Vagina (tissue), 2 donors: ENCODE results near the gene GRM4. TPM values are rescaled to one million over a fixed set of nuclear protein-coding genes. Genes with fewer than 3 reads are reported as not detected.

Experiments
- DNase-seq, 2 donors: peaks; one replicate each; pipeline ENCODE4 v3.0.0-alpha.2; 2017; ENCODE audit errors: extremely low spot score in 2 of 2
- H3K27ac ChIP-seq: fragments of 200-600 bp; sonication (generic); one replicate; pipeline ENCODE4 v1.5.1; 2019
- H3K27me3 ChIP-seq: fragments of 200-600 bp; sonication (generic); one replicate; pipeline ENCODE4 v1.5.1; 2019
- H3K36me3 ChIP-seq, 2 donors: fragments of 200-600 bp; sonication (generic); one replicate each; pipeline ENCODE4 v1.5.1; 2017 to 2019
- H3K4me1 ChIP-seq: fragments of 200-600 bp; sonication (generic); one replicate; pipeline ENCODE4 v1.5.1; 2019
- H3K4me3 ChIP-seq, 2 donors: fragments of 200-600 bp; sonication (generic); 1 replicate in 1 of 2; 2 replicates in 1 of 2; pipeline ENCODE4 v1.5.1; 2016 to 2019
- H3K9me3 ChIP-seq: fragments of 200-600 bp; sonication (generic); one replicate; pipeline ENCODE4 v1.5.1; 2019
- POLR2A ChIP-seq, 2 donors: fragments of 450-650 bp; IDR thresholded peaks; one replicate each; pipeline ENCODE4 v1.6.1; 2017; ENCODE audit warnings: antibody characterized with exemption in 2 of 2, mild to moderate bottlenecking in 2 of 2, moderate library complexity in 2 of 2
- POLR2AphosphoS5 ChIP-seq, 2 donors: sonication (generic); formaldehyde crosslinking; IDR thresholded peaks; one replicate each; pipeline ENCODE4 v1.9.0; 2017; ENCODE audit warnings: antibody characterized with exemption in 2 of 2, mild to moderate bottlenecking in 2 of 2, low read depth in 1 of 2; ENCODE audit not compliant: insufficient read depth in 1 of 2
- intact Hi-C: fragments of 100-400 bp; cut with DNase I; formaldehyde crosslinking; loops from one replicate; pipeline ENCODE4 v1.15.1; 2023
- total RNA-seq: library from RNA; depleted of rRNA; stranded (reverse); fragments of >200 nt; gene quantifications from one replicate; pipeline ENCODE4 v1.2.3, GENCODE V29; 2016
- TF ChIP-seq, protein P1 (sequence below), 3 experiments: fragments of 450-650 bp in 2 of 3; fragments of 200-600 bp in 1 of 3; sonication (generic) in 1 of 3; IDR thresholded peaks; one replicate each; pipeline ENCODE4 v1.5.1; 2017 to 2019; ENCODE audit warnings: antibody characterized with exemption in 3 of 3, mild to moderate bottlenecking in 2 of 3, moderate library complexity in 2 of 3

The GRM4 gene
- total RNA-seq, 1 donor from 2014 or later: not detected

DNA sequence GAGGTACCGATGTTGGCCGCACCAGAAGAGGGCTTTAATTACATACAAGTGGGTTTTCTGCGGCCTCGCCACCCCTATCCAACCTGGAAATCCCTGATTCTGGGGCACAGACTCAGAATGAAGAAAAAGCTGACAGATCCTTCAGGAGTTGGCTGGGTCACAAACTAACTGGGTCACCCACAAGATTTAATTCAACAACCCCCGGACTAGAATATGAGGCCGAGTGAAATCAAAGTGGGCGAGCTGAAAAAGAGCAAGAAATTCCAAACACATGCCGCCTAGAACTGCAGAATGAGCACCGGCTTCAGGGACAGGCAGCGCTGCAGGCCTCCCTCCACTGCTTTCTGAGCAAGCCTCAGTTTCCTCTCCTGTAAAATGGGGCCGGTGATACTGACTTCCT lies 30.0 kb downstream of the GRM4 start:
- H3K9me3 ChIP-seq: no peaks in the 10 kb centered on the region
- DNase-seq: no peak
- no peaks in the 10 kb centered on the region for H3K27me3 ChIP-seq
- intact Hi-C loops: no loop called here
- TF ChIP-seq POLR2AphosphoS5 (IDR thresholded peaks at IDR 0.05; ENCODE audit: insufficient read depth in 1 of 2, low read depth in 1 of 2) (no peak), POLR2A (IDR thresholded peaks at IDR 0.05) (no peak)
- TF ChIP-seq, protein P1, sequence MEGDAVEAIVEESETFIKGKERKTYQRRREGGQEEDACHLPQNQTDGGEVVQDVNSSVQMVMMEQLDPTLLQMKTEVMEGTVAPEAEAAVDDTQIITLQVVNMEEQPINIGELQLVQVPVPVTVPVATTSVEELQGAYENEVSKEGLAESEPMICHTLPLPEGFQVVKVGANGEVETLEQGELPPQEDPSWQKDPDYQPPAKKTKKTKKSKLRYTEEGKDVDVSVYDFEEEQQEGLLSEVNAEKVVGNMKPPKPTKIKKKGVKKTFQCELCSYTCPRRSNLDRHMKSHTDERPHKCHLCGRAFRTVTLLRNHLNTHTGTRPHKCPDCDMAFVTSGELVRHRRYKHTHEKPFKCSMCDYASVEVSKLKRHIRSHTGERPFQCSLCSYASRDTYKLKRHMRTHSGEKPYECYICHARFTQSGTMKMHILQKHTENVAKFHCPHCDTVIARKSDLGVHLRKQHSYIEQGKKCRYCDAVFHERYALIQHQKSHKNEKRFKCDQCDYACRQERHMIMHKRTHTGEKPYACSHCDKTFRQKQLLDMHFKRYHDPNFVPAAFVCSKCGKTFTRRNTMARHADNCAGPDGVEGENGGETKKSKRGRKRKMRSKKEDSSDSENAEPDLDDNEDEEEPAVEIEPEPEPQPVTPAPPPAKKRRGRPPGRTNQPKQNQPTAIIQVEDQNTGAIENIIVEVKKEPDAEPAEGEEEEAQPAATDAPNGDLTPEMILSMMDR (IDR thresholded peaks at IDR 0.05): no peak
- H3K4me3 ChIP-seq: no peak overlapping the region
- no peak overlapping the region for H3K27ac ChIP-seq
- H3K36me3 ChIP-seq: no peaks in the 10 kb centered on the region
- H3K4me1 ChIP-seq: no peaks in the 10 kb centered on the region

DNA sequence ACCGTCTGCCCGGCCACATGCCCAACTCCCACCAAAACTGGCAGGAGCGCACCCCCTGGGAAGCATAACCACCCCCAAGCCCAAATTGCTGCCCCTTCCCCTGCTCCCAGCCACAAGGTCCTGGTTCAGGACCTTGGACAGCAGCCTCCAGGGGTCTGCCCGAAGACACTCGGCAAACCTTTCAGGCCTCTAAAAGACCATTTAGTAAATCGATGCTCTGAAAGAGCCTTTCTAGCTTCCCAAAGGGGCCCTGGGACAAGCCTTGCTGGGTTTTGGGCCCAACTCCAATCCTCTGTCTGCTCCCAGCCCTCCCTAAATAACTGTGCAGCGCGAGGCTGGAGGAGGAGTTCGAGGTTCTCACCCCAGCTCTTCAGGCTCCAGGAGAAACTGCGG lies 30.5 kb downstream of the GRM4 start:
- Histone ChIP-seq H3K27me3 (no peaks in the 10 kb centered on the region), H3K36me3 (no peaks in the 10 kb centered on the region), H3K4me3 (no peak overlapping the region), H3K4me1 (no peaks in the 10 kb centered on the region), H3K27ac (no peak overlapping the region), H3K9me3 (no peaks in the 10 kb centered on the region)
- intact Hi-C loops: no loop called here
- no peak for TF ChIP-seq POLR2AphosphoS5 (IDR thresholded peaks at IDR 0.05; ENCODE audit: insufficient read depth in 1 of 2, low read depth in 1 of 2)
- TF ChIP-seq, protein P1 (IDR thresholded peaks at IDR 0.05): no peak
- no peak for TF ChIP-seq POLR2A (IDR thresholded peaks at IDR 0.05)
- DNase-seq: no peak

DNA sequence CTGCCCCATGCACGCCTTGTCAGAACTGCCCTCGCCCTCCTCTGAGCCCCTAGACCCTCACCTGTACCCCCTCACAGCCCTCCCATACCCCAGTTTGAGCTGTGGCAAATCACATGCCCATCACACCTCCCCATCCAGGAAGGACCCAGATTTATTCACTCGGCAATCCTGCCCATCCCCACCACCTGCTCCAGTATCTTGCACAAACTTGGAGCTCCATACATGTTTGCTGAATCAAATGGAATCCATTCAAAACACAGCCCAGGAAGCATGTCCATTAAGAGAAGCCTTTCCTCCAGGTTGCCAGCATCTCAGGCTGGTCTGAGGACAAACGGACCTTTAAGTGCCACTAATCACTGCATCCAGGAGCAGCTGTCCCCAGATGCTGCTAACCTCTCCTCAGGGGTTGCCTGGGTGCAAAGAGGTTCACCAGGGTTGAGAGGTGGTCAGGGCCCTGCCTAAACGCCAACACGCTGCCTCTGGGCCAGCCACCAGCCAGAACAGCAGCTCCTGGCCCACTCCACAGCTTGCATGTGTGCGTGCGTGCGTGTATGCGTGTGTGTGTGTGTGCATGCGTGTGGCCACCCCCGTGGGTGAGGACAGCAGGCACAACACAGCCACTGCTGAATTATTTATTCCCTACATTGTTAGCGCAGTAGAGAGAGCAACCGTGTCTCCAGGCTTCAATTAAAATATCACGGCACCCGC lies 31.0 kb downstream of the GRM4 start:
- TF ChIP-seq POLR2A (IDR thresholded peaks at IDR 0.05) (no peak), POLR2AphosphoS5 (IDR thresholded peaks at IDR 0.05; ENCODE audit: insufficient read depth in 1 of 2, low read depth in 1 of 2) (no peak)
- TF ChIP-seq, protein P1 (IDR thresholded peaks at IDR 0.05): no peak
- H3K36me3 ChIP-seq: no peaks in the 10 kb centered on the region
- DNase-seq: no peak
- no peaks in the 10 kb centered on the region for H3K9me3 ChIP-seq
- H3K4me1 ChIP-seq: no peaks in the 10 kb centered on the region
- H3K27me3 ChIP-seq: no peaks in the 10 kb centered on the region
- intact Hi-C loops: no loop called here
- H3K4me3 ChIP-seq: no peak overlapping the region
- no peak overlapping the region for H3K27ac ChIP-seq

DNA sequence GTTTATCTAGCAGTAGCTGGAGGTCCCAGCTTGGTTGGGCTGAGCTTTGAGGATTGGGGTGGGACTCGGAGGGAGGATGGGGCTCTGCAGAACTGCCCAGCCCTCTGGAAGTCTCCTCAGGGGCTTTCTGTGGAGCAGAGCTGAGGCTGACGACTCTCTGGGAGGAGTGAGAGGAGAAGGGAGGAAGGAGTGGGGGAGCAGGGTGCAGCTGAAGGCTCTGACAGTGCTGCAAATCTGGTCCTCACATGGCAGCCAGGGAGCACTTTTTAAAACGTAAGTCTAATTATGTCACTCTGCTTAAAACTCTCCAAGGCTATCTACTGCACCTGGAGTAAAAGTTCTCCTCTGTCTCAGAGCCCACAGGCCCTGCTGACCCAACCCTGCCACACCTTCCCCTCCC lies 32.4 kb downstream of the GRM4 start:
- Histone ChIP-seq H3K27ac (no peak overlapping the region), H3K4me3 (no peak overlapping the region), H3K27me3 (no peaks in the 10 kb centered on the region), H3K9me3 (no peaks in the 10 kb centered on the region), H3K36me3 (no peaks in the 10 kb centered on the region), H3K4me1 (no peaks in the 10 kb centered on the region)
- intact Hi-C loops: no loop called here
- DNase-seq: no peak
- TF ChIP-seq POLR2AphosphoS5 (IDR thresholded peaks at IDR 0.05; ENCODE audit: insufficient read depth in 1 of 2, low read depth in 1 of 2): no peak
- TF ChIP-seq, protein P1 (IDR thresholded peaks at IDR 0.05): no peak
- TF ChIP-seq POLR2A (IDR thresholded peaks at IDR 0.05): no peak

DNA sequence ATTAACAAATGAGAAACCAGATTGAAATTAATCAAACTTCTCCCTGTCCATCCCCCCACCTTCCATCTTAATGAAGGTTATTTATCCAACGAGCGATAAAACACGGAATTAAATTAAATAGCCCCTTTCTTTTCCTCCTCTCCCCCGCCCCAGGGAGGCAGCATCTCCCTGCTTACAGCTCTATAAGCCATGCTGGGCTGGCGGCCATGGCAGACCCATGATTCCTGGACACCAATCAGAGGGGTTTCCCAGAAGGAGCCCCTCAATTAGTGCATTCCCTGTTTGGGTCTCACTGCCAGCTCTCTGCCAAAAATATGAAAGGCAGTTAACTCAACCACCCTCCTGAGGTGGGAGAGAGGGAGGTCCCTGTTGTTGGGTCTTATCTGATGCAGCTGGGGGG lies 33.8 kb downstream of the GRM4 start:
- no peak for DNase-seq
- intact Hi-C loops: no loop called here
- no peaks in the 10 kb centered on the region for H3K4me1 ChIP-seq
- no peak overlapping the region for H3K27ac ChIP-seq
- no peaks in the 10 kb centered on the region for H3K27me3 ChIP-seq
- H3K4me3 ChIP-seq: no peak overlapping the region
- H3K36me3 ChIP-seq: no peaks in the 10 kb centered on the region
- TF ChIP-seq, protein P1 (IDR thresholded peaks at IDR 0.05): no peak
- TF ChIP-seq POLR2A (IDR thresholded peaks at IDR 0.05): no peak
- no peak for TF ChIP-seq POLR2AphosphoS5 (IDR thresholded peaks at IDR 0.05; ENCODE audit: insufficient read depth in 1 of 2, low read depth in 1 of 2)
- H3K9me3 ChIP-seq: no peaks in the 10 kb centered on the region
